SK-N-SH treated with all-trans-retinoic acid at 6 μM for 48 hours (cell line): ENCODE data around the gene ITPR2.

ENCODE experiments used
- ARNTL ChIP-seq: fragments of 450-650 bp; formaldehyde crosslinking; IDR thresholded peaks from 2 replicates; pipeline ENCODE4 v1.5.0; 2020; ENCODE audit warnings: low read depth, mild to moderate bottlenecking, moderate library complexity, borderline replicate concordance
- CSDC2 ChIP-seq: fragments of 250-450 bp; sonication (Bioruptor Pico); IDR thresholded peaks from 2 replicates; pipeline ENCODE4 v1.5.0; 2020; ENCODE audit warnings: mild to moderate bottlenecking, moderate library complexity
- POU6F1 ChIP-seq: fragments of 250-450 bp; sonication (Bioruptor Pico); IDR thresholded peaks from 2 replicates; pipeline ENCODE4 v1.8.0; 2021; ENCODE audit warnings: low read depth, mild to moderate bottlenecking, moderate library complexity, borderline replicate concordance
- PPARA ChIP-seq: fragments of 250-450 bp; sonication (Bioruptor Pico); IDR thresholded peaks from 2 replicates; pipeline ENCODE4 v1.5.0; 2020; ENCODE audit warnings: mild to moderate bottlenecking, borderline replicate concordance
- TOX ChIP-seq: fragments of 250-450 bp; sonication (Bioruptor Pico); IDR thresholded peaks from 2 replicates; pipeline ENCODE4 v1.8.0; 2021; ENCODE audit warnings: mild to moderate bottlenecking, moderate library complexity, borderline replicate concordance
- ZFP3 ChIP-seq: fragments of 250-450 bp; sonication (Bioruptor Pico); IDR thresholded peaks from 2 replicates; pipeline ENCODE4 v1.5.0; 2020; ENCODE audit warnings: mild to moderate bottlenecking, moderate library complexity
- ZNF565 ChIP-seq: fragments of 450-650 bp; formaldehyde crosslinking; conservative IDR thresholded peaks from 2 replicates; pipeline ENCODE4 v1.5.0; 2020; ENCODE audit warnings: low read depth, mild to moderate bottlenecking, moderate library complexity
- ZNF8 ChIP-seq: fragments of 450-650 bp; formaldehyde crosslinking; IDR thresholded peaks from 2 replicates; pipeline ENCODE4 v1.5.0; 2020; ENCODE audit warnings: mild to moderate bottlenecking, moderate library complexity
- TF ChIP-seq, protein P1 (sequence below): fragments of 250-450 bp; sonication (Bioruptor Pico); IDR thresholded peaks from 2 replicates; pipeline ENCODE4 v1.8.0; 2020; ENCODE audit warnings: mild to moderate bottlenecking, moderate library complexity, borderline replicate concordance

GRCh38 chr12:26880625-26881024 is 47.6 kb upstream of the ITPR2 start:
- TF ChIP-seq TOX (CRISPR knock-in tag) (no peak), PPARA (CRISPR knock-in tag) (no peak), ZNF565 (CRISPR knock-in tag) (no peak), CSDC2 (no peak), ZNF8 (CRISPR knock-in tag) (no peak), ZFP3 (no peak), POU6F1 (no peak), ARNTL (CRISPR knock-in tag) (no peak)
- TF ChIP-seq, protein P1, sequence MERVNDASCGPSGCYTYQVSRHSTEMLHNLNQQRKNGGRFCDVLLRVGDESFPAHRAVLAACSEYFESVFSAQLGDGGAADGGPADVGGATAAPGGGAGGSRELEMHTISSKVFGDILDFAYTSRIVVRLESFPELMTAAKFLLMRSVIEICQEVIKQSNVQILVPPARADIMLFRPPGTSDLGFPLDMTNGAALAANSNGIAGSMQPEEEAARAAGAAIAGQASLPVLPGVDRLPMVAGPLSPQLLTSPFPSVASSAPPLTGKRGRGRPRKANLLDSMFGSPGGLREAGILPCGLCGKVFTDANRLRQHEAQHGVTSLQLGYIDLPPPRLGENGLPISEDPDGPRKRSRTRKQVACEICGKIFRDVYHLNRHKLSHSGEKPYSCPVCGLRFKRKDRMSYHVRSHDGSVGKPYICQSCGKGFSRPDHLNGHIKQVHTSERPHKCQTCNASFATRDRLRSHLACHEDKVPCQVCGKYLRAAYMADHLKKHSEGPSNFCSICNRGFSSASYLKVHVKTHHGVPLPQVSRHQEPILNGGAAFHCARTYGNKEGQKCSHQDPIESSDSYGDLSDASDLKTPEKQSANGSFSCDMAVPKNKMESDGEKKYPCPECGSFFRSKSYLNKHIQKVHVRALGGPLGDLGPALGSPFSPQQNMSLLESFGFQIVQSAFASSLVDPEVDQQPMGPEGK: no peak
